Eye (tissue), 1 donor: Measurements from ENCODE around the gene NPC2.
"Not testable (repeated sequence)": the region's sequence is repeated elsewhere in the genome, so short reads cannot be mapped to it uniquely, and the experiment has no call there.

Experiments used
- DNase-seq: peaks from one replicate; pipeline ENCODE4 v3.0.0-alpha.2; 2015

Gene NPC2

DNA sequence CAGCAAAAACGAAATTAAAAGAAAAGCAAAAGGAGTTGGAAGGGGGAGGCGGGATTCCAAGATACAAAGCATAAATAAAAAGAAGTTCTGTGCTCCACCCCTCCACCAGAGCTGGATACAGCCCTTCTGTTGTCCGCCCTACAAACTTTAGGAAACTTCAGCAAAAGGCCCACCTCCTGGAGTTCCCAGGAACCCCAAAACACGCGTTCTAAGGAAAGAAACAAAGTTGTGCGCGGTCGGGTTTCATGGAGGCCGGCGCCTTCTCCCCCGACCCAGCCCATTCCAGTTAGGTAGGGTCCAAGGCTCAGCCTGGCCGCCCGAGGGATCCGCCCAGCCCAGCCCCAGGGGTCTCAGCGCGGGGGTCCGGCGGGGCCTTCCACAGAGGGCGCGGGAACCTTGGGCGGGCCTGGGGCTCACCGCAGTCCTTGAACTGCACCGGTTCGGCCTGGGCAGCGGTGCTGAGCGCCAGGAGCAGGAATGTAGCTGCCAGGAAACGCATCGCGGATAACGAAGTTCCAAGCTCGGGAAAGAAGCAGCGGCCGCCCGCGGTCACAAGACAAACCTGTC is at the start of gene NPC2:
NPC2 (minus strand) TSS at position 530 of the 567 bp plus-strand sequence; CDS start at position 499, 31 bp downstream.
- DNase-seq, result no peak

- no peak for DNase-seq
Measured at GRCh38 chr14:74542056-74542685, 49.1 kb upstream of the NPC2 start.

GRCh38 chr14:74541225-74541624 is 48.1 kb upstream of the NPC2 start:
- DNase-seq, result no peak

GRCh38 chr14:74539503-74539902 is 46.4 kb upstream of the NPC2 start:
- no peak for DNase-seq

DNA sequence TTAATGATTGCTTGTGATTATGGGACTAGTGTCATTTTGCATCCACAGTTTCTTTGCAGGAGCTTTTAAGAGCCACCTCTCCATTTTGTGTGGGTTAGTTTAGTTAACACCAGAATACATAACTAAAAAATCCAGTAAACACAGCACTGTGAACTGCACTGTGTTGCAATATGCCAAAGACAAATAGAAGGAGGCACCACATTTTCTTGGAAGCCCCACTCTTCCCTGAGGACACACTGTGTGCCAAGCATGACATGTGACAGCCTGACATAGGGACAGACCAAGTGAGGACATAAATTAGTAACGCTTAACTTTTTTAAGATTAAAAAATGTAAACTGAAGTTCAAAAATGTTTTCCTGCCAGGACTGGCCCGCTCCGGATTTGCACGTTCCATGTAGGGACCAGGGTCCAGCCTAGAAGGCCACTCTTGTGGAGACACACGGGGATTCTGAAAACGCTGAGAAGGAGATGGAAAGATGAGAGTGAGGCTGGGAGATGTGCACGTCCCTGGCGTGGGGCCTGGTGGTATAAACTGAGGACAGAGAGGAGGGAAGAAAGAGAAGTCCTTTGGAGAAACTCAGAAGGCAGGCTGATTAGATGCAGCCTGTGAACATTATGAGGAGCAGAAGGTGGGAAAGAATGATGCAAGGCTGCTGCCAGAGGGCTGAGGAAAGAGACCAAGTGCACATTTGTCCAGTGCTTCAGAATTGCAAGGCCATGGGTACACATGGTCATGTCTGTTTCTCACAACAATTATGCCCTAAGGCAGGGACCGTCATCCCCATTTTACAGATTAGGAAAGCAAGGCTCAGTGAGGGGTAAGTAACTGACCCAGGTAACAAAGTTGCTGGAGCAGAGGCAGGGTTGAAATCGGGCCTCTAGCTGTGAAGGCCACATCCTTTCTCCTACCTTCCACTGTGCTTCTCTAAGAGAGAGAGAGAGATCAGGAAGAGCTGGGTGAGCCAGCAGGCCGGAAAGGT is 45.6 kb upstream of the NPC2 start:
- DNase-seq, result no peak

GRCh38 chr14:74536336-74536735 is 43.2 kb upstream of the NPC2 start:
- DNase-seq, result not testable (repeated sequence)

GRCh38 chr14:74535756-74536325 is 42.7 kb upstream of the NPC2 start:
- no peak for DNase-seq

GRCh38 chr14:74533576-74533975 is 40.5 kb upstream of the NPC2 start:
- DNase-seq, result no peak

DNA sequence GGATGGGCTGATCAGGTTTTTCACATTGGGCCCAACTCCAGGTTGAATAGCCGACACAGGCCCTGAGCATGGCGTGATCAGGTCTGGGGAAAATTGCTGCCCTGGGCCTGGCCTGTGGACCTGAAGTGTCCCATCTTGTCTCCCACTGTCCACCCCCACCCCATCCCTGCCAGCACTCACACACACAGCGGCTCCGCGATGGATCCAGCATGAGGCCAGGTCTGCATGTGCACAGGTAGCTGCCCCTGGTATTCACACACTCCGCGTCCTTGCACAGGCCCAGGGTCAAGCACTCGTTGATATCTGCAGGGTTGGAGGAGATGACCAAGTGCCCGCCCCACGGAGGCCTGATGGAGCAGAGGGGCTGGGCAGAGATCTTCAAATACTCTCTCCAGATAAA is 39.1 kb upstream of the NPC2 start:
- DNase-seq, result no peak

- no peak for DNase-seq
Measured at GRCh38 chr14:74531467-74531866, 38.4 kb upstream of the NPC2 start.

DNA sequence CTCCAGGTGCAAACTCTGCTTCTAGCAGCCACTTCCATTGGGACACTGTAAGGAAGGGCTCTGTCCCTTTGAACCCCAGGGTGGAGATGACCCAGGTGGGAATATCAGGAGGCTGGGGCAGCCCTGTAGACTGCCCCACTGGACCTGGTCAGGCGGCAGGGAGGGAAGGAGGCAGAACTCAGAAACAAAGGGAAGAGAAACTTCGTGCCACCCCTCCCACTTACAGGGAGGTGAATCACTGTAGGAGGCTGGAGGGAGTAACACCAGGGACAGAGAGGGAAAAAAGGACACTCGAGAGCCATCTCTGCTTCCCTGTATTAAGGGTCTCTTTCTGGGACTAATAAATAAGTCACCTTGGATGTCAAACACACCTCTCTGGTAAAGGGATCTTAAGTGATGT is 37.9 kb upstream of the NPC2 start:
- no peak for DNase-seq

DNA sequence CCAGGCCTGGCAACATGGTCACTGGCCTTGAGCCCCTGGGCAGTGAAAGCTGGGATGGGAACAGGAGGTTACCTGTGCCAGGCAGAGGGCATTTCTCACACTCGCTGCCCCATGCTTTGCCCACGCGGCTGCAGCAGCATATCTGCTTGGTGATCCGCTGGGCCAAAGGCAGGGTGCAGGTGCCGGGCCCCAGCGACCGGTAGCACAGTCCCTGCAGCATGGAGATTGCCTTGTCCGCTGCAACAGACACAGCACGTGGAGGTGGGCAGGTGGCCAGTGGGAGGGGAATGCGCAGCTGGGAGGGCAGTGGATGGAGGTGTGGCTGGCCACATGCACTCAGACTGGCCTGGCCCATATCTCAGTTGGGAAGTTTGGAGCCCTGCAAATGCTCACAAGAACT is 35.8 kb upstream of the NPC2 start:
- no peak for DNase-seq

- no peak for DNase-seq
Measured at GRCh38 chr14:74528406-74528805, 35.3 kb upstream of the NPC2 start.

DNA sequence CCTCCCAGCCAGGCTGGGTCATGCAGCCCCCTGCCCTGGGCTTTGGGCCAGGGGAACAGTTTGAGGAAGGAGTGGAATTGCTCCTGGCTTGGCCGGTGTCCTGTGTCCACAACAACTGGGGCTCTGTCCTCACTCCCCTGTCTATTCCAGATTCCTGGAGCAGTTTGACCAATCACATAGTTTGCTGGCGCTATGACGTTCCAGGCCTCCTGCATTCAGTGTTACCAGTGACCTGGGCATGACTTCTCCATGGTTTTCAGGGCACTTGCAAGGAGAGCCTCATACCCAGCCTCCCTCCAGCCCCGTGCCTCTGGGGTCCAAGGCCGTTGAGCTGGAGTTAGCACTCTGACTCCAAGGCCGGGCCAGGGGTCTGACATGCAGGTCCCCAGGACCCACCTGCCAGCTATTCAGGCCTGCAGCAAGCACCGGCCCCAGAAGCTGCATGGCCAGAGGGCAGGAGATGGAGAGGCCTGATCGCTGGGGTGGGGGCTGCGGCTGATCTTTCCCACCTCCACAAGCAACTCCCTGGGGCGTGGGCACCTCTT is 34.7 kb upstream of the NPC2 start:
- DNase-seq, result no peak

DNA sequence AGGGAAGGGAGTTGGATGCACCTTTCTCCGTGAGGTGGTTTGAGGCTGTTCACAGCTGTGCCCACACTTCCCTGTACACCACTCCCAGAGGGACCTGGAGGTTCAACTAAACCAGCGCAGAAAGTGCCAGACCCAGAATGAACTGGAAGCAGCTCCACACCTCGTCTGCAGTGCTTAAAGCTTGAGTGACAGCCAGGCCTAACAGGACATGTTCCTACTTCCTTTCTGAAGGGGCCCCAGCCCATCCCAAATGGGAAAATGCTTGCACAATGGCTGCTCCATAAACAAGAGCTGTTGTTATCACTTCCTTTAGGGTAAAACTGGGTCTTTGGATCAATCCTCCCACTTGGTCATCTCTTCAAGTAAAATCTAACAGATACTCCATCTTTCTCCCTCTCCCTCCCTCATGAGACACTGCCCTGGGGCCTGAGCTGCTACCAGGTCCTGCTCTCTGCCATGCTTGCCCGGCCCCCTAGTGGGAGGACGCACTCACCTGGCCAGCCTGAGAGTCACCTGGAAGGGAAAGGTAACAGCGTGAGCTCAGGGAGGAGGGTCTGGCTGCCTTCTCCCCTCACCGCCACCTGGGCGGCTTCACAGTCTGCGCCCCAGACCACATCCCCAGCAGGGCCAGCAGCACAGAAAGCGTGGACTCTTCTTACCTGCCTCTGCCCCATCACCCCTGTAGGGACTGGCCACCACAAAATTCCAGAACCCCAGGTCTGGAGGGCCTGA is 33.9 kb upstream of the NPC2 start:
- no peak for DNase-seq

DNA sequence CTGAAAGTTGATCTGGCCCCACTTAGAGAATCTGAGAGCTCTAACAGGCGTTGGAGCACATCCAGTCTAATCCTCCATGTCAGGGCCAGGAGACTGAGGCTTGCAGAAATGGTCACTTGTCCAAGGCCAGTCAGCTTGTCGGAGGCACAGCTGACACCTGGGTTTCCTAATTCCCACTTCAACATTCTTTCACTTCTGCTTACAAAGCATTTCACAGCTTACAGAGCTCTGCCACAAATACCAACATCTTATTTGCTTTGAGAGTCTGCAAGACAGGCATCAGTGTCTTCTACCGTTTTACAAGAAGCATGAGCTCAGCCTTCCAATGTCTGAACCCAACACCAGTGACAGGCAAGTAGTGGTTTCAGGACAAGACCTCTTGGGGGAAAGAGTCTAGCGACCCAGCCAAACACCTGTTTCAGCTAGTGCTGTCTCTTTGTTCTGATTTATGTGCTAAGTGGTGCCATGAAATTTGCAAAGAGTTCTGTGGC is 32.3 kb upstream of the NPC2 start:
- DNase-seq, result no peak

DNA sequence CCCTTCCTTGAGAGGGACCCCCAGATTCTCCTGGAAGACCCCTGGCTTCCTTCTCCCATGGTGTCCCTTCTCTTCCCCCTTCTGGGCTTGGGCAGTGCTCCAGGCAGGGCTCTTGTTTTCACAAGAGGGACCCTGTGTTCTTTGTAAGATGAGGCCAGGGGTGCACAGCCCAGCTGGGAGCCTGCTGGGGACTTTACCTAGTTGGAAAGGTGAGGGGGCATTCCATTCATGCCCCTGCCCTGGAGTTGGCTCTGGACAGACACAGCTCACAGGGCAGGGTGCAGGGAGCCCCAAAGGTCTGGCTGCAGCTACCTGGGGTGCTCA is 31.7 kb upstream of the NPC2 start:
- DNase-seq, result no peak

GRCh38 chr14:74524076-74524811 is 31.1 kb upstream of the NPC2 start:
- DNase-seq, result no peak

DNA sequence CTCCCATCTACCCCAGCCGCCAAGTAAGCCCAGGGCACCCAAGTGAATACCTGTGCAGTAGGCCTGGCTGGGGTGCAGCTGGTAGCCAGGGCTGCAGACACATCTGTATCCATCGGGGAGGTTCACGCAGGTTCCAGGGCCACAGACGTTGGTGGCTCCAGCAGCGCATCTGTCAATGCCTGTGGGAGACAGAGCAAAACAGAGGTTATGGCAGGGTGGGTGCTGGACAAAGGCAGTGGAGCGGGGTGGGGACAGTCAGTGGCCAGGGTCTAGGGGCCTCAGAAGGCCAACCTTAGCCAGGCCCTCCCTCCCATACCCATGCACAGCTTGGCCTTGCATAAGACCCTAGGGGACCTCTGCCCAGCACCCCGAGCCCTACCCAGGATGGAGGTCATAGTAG is 29.6 kb upstream of the NPC2 start:
- no peak for DNase-seq

DNA sequence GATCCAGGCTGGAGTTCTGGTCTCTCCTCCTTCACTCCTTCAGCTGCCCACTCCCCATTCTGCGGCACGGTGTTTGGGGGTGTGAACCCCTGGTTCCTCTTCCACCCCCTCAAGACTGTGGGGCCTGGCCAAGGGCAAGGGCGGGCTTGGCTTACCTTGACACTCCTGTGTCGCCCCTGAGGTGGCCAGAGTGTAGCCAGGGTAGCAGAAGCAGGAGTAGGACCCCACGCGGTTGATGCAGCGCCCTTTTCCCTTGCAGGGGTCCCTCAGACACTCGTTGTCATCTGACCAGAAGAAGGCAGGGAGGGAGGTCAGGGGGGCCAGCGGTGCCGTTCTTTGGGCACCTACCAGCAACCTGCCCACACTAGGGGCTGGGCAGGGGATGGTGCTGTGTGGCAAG is 28.7 kb upstream of the NPC2 start:
- no peak for DNase-seq

GRCh38 chr14:74519316-74520074 is 26.4 kb upstream of the NPC2 start:
- no peak for DNase-seq
